ENCODE data around the gene NLRP4. TPM values are rescaled to one million over a fixed set of nuclear protein-coding genes. Genes with fewer than 3 reads are reported as not detected.
"Not testable (repeated sequence)": the region's sequence is repeated elsewhere in the genome, so short reads cannot be mapped to it uniquely, and the experiment has no call there.

The NLRP4 gene
- total RNA-seq, 2 experiments from 2014 or later: not detected

DNA sequence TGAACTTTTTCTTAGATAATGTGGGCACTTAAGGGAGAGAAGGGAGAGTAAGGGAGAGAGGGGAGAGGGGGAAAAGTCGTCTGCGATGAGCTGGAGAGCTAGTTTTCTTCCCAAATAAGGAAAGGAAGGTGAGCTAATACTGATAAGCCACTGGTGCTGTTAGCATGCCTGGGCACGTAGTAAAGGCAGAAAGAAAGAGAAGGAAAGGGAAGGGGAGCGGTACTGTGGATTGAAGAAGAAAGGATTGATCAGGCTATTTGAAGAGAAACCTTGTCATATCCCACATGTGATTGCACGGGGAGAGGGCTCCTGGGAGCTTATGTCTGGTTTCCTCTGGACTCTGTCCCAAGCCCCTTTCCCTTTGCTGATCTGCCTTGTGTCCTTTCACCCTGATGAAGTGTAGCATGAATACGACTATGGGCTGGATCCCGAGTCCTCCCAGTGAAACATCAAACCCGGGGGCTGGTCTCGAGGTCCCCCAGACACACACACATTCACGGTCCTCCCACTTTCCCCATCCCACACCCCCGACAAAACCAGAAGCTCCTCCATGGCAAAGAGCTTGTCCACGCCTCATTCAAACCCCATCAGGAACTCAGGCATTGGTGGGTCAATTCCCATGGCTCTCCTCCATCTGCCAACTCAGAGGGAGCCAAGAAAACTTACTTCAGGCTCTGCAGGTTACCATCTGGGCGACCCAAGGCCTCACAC lies 65.2 kb downstream of the NLRP4 start:
- no peak overlapping the region for H3K4me3 Mint-ChIP-seq
- no peaks in the 10 kb centered on the region for H3K36me3 Mint-ChIP-seq
- POLR2A ChIA-PET: no interaction called here
- H3K27ac Mint-ChIP-seq: no peak overlapping the region
- peaks cover 8% of the 10 kb centered on the region for H3K9me3 Mint-ChIP-seq
- intact Hi-C loops (cut with micrococcal nuclease): no loop called here
- H3K4me1 Mint-ChIP-seq (ENCODE audit: low read depth): no peaks in the 10 kb centered on the region
- peaks cover 1% of the 10 kb centered on the region for H3K27me3 Mint-ChIP-seq
- CTCF ChIA-PET: no interaction called here
- no peak for DNase-seq

DNA sequence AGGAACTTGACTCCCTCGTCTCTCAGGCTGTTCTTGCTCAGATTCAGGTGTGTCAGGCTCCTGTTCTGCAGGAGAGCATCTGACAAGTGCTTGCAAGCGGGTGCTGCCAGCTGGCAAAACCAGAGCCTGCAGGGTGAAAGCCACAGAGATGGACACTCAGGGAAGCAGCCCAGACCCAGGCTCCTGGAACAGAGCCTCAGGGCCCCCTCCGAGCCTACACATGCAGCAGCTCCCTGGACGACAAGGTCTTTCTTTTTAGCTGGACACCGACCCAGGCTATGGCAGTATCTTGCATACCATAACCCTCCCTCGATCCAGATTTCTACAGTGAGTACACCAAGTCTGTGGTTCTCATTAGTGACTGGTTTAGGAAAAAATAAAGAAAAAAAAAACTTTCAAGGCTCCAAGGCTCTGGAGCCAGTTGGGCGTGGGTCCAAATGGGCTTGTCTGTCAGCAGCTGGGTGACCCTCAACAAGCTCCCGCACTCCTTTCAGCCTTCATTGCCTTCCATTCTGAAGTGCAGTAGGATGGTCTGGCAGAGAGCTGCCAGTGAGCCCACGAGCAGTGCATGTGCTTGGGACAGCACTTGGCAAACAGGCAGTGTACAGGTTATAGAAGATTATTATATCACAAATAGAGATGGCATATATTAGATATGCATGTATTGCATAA lies 65.9 kb downstream of the NLRP4 start:
- no peak for DNase-seq
- no peak overlapping the region for H3K27ac Mint-ChIP-seq
- no peak overlapping the region for H3K4me3 Mint-ChIP-seq
- ChIA-PET CTCF (no interaction called here), POLR2A (no interaction called here)
- H3K9me3 Mint-ChIP-seq: peaks cover 3% of the 10 kb centered on the region
- H3K27me3 Mint-ChIP-seq: peaks cover 1% of the 10 kb centered on the region
- intact Hi-C loops (cut with micrococcal nuclease): no loop called here
- H3K4me1 Mint-ChIP-seq (ENCODE audit: low read depth): no peaks in the 10 kb centered on the region
- H3K36me3 Mint-ChIP-seq: no peaks in the 10 kb centered on the region

DNA sequence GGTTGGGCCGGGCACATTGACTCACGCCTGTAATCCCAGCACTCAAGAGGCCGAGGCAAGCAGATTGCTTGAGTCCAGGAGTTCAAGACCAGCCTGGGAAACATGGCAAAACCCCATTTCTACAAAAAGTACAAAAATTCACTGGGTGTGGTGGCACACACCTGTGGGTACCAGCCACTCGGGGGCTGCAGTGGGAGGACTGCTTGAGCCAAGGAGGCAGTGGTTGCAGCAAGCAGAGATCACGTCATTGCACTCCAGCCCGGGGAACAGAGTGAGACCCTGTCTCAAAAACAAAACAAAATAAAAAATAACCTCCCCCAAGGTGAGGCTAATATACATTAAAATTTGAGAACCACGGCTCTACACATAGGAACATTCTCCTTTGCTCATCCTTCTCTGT lies 70.9 kb downstream of the NLRP4 start:
- Mint-ChIP-seq H3K27me3 (peaks cover 3% of the 10 kb centered on the region), H3K9me3 (peaks cover 3% of the 10 kb centered on the region), H3K36me3 (no peaks in the 10 kb centered on the region), H3K27ac (no peak overlapping the region), H3K4me3 (no peak overlapping the region), H3K4me1 (ENCODE audit: low read depth) (no peaks in the 10 kb centered on the region)
- DNase-seq: no peak
- intact Hi-C loops (cut with micrococcal nuclease): no loop called here
- ChIA-PET POLR2A (no interaction called here), CTCF (no interaction called here)

DNA sequence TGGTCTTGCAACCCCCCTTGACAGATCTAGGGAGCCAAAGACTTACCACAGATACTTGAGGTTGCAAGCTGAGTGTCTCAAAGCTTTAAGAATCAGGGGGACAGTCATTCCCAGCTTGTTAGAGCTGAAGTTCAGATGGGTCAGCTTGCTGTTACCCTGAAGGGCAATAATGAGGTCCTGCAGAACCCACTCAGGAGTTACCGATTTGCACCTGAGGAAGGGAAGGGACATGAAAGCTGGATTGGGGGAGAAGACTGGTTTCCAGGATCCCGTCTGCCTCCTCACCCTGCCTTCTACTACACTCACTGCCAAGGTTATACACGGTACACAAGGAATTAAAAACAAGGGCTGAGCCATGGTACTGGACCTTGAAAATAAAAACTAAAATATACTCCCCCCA lies 71.4 kb downstream of the NLRP4 start:
- Mint-ChIP-seq H3K9me3 (peaks cover 3% of the 10 kb centered on the region), H3K4me3 (no peak overlapping the region), H3K36me3 (no peaks in the 10 kb centered on the region), H3K27ac (no peak overlapping the region), H3K27me3 (peaks cover 3% of the 10 kb centered on the region), H3K4me1 (ENCODE audit: low read depth) (no peaks in the 10 kb centered on the region)
- ChIA-PET POLR2A (no interaction called here), CTCF (no interaction called here)
- no peak for DNase-seq
- intact Hi-C loops (cut with micrococcal nuclease): no loop called here

DNA sequence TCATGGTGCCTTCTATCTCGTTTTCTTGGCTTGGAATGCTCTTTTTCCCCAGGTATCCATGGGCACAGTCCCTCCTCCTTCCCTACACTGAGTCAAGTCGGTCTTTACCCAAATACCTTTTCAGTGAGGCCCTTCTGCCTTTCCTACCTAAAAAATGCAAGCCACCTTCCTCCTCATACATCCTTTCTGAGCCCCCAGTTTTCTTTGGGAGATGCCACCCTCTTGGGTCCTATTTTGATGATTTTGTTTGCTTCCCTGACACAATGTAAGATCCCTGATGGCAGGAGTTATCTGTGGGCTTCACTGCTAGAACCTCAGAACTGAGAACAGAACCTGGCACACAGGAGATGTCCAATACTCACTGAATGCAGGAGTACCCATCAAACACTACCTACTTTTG lies 73.5 kb downstream of the NLRP4 start:
- Mint-ChIP-seq H3K36me3 (no peaks in the 10 kb centered on the region), H3K4me3 (no peak overlapping the region)
- CTCF ChIA-PET: no interaction called here

DNA sequence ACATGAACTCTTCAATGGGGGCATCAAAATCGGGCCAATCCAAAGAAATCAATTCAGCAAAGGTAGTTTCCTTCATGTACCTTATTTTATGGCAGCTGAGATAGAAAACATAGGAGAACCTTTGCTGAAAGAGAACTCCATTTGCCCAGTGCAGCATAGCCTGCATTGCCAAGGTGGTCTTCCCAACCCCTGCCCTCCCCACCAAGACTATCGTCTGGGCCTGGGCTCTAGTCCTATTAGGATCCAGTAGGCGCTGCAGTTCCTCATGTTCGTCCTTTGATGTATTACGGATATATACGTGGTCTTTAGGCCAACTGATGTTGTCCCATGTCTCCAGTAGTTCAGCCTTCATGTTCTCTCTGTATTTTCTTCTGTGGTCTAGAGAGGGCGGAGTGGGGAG lies 76.6 kb downstream of the NLRP4 start:
- Mint-ChIP-seq H3K27ac (no peak overlapping the region), H3K27me3 (no peaks in the 10 kb centered on the region), H3K36me3 (no peaks in the 10 kb centered on the region), H3K4me1 (ENCODE audit: low read depth) (no peaks in the 10 kb centered on the region), H3K9me3 (peaks cover 24% of the 10 kb centered on the region), H3K4me3 (no peak overlapping the region)
- CTCF ChIA-PET: no interaction called here
- POLR2A ChIA-PET: no interaction called here
- no peak for DNase-seq
- intact Hi-C loops (cut with micrococcal nuclease): no loop called here

More for the DNA sequence above, 73.5 kb downstream of the NLRP4 start:
- no peak for DNase-seq
- H3K4me1 Mint-ChIP-seq (ENCODE audit: low read depth): no peaks in the 10 kb centered on the region
- POLR2A ChIA-PET: no interaction called here
- intact Hi-C loops (cut with micrococcal nuclease): no loop called here
- peaks cover 3% of the 10 kb centered on the region for H3K27me3 Mint-ChIP-seq
- no peak overlapping the region for H3K27ac Mint-ChIP-seq
- peaks cover 9% of the 10 kb centered on the region for H3K9me3 Mint-ChIP-seq

DNA sequence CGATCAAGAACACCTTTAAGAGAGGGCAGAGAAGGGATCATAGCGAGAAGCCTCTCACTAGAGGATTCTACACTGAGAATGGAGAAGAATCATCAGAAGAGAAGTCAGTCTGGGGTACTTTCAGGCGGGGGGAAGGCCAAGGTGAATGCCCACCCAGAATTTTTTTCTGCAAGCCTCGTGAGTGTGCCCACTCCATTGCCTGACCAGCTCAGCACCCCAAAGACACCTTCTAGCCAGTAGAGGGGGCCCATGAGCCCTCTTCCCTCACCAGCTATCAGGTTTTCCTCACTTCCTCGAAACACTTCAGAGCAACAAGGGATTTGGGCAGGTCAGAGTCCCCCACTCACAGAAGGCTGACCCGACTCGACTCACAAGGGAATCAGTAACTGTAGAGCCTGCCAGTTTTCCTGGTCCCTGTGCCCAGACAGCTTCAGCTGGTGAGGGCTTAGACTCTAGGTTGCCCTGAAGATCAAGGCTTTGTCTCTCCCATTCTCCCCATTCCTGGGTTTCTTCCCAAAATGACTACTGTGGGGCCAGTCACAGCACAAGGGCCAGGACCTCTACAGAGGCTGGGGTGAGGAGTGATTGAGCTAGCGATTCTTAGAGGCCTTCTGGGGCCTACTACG lies 77.4 kb downstream of the NLRP4 start:
- intact Hi-C loops (cut with micrococcal nuclease): no loop called here
- peaks cover 29% of the 10 kb centered on the region for H3K9me3 Mint-ChIP-seq
- H3K36me3 Mint-ChIP-seq: no peaks in the 10 kb centered on the region
- H3K4me3 Mint-ChIP-seq: no peak overlapping the region
- no peaks in the 10 kb centered on the region for H3K27me3 Mint-ChIP-seq
- DNase-seq: no peak
- ChIA-PET POLR2A (no interaction called here), CTCF (interaction anchor here (1.0 to 1.5 kb wide), 2 partner anchors 36 to 111 kb away, joined by 3 to 4 read pairs; no protein-coding TSS in a partner anchor)
- no peaks in the 10 kb centered on the region for H3K4me1 Mint-ChIP-seq (ENCODE audit: low read depth)
- H3K27ac Mint-ChIP-seq: no peak overlapping the region

DNA sequence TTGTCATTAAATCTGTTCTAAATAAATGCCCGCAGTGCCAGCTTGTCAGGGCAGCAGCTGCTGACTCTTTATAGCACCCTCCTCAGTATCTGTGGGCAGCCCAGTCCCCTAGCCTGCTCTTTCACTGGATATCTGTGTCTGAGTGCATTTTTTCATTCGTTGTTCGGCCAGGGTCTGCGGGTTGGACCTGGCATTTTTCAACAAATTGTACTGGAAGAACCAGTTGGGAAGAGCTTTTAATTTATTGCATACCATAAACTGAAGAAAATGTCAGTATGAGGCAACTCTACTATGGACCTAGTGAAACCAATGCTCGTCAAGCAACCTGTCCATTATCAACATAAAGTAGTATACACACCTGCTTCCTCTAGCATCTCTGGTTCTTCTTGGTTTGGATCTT lies 87.2 kb downstream of the NLRP4 start:
- ChIA-PET POLR2A (no interaction called here), CTCF (no interaction called here)
- H3K36me3 Mint-ChIP-seq: no peaks in the 10 kb centered on the region
- H3K4me1 Mint-ChIP-seq (ENCODE audit: low read depth): no peaks in the 10 kb centered on the region
- intact Hi-C loops (cut with micrococcal nuclease): no loop called here
- no peak overlapping the region for H3K27ac Mint-ChIP-seq
- DNase-seq: no peak
- no peaks in the 10 kb centered on the region for H3K27me3 Mint-ChIP-seq
- no peak overlapping the region for H3K4me3 Mint-ChIP-seq
- peaks cover 30% of the 10 kb centered on the region for H3K9me3 Mint-ChIP-seq

DNA sequence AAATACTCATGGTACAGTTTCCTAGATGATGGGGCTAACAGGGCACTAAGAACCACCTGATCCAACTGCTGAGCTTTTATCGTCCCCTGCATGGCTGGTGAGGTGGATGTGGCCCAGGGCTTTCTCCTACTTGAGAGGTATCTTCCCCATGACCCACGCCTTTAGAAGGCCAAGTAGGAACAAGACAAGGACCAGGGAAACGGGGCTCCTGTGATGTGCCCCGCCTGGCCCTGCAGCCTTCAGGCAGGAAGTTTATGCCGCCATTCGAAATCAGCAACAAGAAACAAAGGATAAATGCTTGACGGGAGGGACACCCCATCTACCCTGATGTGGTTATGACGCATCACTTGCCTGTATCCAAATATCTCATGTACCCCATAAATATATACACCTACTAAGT lies 91.7 kb downstream of the NLRP4 start:
- ChIA-PET CTCF (no interaction called here), POLR2A (no interaction called here)
- Mint-ChIP-seq H3K27me3 (no peaks in the 10 kb centered on the region), H3K9me3 (peaks cover 9% of the 10 kb centered on the region), H3K27ac (no peak overlapping the region), H3K4me3 (no peak overlapping the region), H3K36me3 (no peaks in the 10 kb centered on the region), H3K4me1 (ENCODE audit: low read depth) (no peaks in the 10 kb centered on the region)
- no peak for DNase-seq
- intact Hi-C loops (cut with micrococcal nuclease): no loop called here

DNA sequence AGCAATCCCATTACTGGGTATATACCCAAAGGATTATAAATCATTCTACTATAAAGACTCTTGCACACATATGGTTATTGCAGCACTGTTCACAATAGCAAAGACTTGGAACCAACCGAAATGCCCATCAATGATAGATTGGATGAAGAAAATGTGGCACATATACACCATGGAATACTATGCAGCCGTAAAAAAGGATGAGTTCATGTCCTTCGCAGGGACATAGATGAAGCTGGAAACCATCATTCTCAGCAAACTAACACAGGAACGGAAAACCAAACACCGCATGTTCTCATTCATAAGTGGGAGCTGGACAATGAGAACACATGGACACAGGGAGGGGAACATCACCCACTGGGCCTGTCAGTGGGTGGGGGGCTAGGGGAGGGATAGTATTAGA lies 92.9 kb downstream of the NLRP4 start:
- H3K27me3 Mint-ChIP-seq; H3K4me1 Mint-ChIP-seq (ENCODE audit: low read depth); POLR2A ChIA-PET; H3K9me3 Mint-ChIP-seq; intact Hi-C loops (cut with micrococcal nuclease); H3K36me3 Mint-ChIP-seq; H3K27ac Mint-ChIP-seq; CTCF ChIA-PET; DNase-seq; H3K4me3 Mint-ChIP-seq: not testable (repeated sequence)

DNA sequence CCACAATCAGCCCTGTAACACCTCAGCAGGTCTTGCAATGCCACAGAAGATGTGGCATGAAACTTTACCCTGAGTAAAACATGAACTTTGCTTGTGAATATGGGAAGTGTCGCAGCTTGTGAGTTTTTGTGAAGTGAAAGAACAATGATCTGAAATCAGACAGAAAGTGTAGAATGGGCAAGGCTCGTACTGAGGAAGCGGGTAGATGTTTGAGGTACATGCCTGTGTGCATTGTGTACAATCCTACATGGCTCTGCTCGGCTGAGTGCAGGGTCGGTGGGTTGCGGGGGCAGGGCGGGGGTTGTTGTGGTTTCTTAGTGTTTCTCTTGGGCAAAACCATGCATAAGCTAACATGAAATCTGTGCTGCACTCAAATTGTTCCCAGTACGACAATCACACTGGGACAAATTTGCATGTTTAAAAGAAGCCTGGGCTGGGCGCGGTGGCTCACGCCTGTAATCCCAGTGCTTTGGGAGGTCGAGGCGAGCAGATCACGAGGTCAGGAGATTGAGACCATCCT lies 94.7 kb downstream of the NLRP4 start:
- ChIA-PET CTCF (no interaction called here), POLR2A (no interaction called here)
- no peaks in the 10 kb centered on the region for H3K4me1 Mint-ChIP-seq (ENCODE audit: low read depth)
- no peaks in the 10 kb centered on the region for H3K9me3 Mint-ChIP-seq
- no peak overlapping the region for H3K27ac Mint-ChIP-seq
- intact Hi-C loops (cut with micrococcal nuclease): loop anchor here (10.0 kb wide), 1 partner anchor 936 kb away; no protein-coding TSS in a partner anchor
- no peak overlapping the region for H3K4me3 Mint-ChIP-seq
- no peaks in the 10 kb centered on the region for H3K27me3 Mint-ChIP-seq
- H3K36me3 Mint-ChIP-seq: no peaks in the 10 kb centered on the region
- DNase-seq: no peak
